ENCODE measurements around the gene CCDC159. TPM values are rescaled to one million over a fixed set of nuclear protein-coding genes. Genes with fewer than 3 reads are reported as not detected.

The CCDC159 gene
- polyA plus RNA-seq, 1 experiment, result 21.4 TPM

DNA sequence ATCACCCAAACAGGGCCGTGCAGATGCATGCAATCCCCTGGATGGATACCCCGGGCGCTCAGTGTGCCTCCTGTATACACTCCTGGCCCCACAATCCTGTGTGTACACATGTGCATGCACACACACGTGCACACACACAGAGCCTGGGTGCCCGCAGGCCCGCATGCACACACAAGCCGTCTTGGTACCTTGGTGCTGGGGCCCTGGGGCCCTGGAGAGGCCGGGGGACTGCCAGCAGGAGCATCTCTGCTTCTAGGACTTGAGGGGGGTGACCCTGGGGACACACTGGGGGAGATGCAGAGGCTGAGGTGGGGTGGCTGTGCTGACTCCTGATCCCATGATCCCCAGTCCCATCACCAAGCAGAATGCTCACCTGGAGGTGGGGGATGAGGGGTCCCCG is 53.3 kb downstream of the CCDC159 start:
- Histone ChIP-seq H3K4me3 (ENCODE audit: low read depth, low read length) (no peak overlapping the region), H3K36me3 (ENCODE audit: control insufficient read depth, insufficient read depth, low read length) (no peaks in the 10 kb centered on the region; the same call in 1 of the 2 replicates), H3K27me3 (ENCODE audit: control insufficient read depth, insufficient read depth, low read length) (no peaks in the 10 kb centered on the region)
- DNase-seq (ENCODE audit: low read depth), result no peak
- TF ChIP-seq, protein P1, sequence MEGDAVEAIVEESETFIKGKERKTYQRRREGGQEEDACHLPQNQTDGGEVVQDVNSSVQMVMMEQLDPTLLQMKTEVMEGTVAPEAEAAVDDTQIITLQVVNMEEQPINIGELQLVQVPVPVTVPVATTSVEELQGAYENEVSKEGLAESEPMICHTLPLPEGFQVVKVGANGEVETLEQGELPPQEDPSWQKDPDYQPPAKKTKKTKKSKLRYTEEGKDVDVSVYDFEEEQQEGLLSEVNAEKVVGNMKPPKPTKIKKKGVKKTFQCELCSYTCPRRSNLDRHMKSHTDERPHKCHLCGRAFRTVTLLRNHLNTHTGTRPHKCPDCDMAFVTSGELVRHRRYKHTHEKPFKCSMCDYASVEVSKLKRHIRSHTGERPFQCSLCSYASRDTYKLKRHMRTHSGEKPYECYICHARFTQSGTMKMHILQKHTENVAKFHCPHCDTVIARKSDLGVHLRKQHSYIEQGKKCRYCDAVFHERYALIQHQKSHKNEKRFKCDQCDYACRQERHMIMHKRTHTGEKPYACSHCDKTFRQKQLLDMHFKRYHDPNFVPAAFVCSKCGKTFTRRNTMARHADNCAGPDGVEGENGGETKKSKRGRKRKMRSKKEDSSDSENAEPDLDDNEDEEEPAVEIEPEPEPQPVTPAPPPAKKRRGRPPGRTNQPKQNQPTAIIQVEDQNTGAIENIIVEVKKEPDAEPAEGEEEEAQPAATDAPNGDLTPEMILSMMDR (IDR thresholded peaks at IDR 0.05; ENCODE audit: insufficient read depth, low read depth, low read length), result no peak
- ChIA-PET POLR2A (no interaction called here), CTCF (interaction anchor here (0.6 to 1.4 kb wide), 2 partner anchors 18 to 173 kb away, joined by 3 to 4 read pairs; no protein-coding TSS in a partner anchor)

DNA sequence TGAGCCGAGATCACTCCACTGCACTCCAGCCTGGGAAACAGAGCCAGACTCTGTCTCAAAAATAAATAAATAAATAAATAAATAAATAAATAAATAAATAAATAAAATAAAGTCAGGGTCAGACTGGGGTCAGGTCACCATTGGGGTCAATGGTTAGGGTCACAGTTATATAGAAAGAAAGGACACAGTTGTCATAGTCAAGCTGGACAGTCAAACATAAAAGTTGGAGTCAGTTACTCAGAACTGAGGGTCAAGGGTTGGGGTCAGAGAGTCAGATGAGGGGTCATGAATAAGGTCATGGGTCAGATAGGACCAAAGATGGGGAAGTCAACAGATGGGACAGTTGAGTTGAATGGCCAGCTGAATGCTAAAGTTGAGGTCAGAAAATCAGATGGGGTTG is 54.5 kb downstream of the CCDC159 start:
- Histone ChIP-seq H3K27me3 (ENCODE audit: control insufficient read depth, insufficient read depth, low read length) (no peaks in the 10 kb centered on the region), H3K4me3 (ENCODE audit: low read depth, low read length) (no peak overlapping the region), H3K36me3 (ENCODE audit: control insufficient read depth, insufficient read depth, low read length) (no peaks in the 10 kb centered on the region; the same call in 1 of the 2 replicates)
- TF ChIP-seq, protein P1 (IDR thresholded peaks at IDR 0.05; ENCODE audit: insufficient read depth, low read depth, low read length), result no peak
- ChIA-PET CTCF (interaction anchor here (0.6 to 1.4 kb wide), 4 partner anchors 9 to 19 kb away, joined by 3 to 4 read pairs (median 4); no protein-coding TSS in a partner anchor), POLR2A (interaction anchor here (0.6 kb wide), 1 partner anchor 23 kb away, joined by 3 read pairs; no protein-coding TSS in a partner anchor)
- no peak for DNase-seq (ENCODE audit: low read depth)

DNA sequence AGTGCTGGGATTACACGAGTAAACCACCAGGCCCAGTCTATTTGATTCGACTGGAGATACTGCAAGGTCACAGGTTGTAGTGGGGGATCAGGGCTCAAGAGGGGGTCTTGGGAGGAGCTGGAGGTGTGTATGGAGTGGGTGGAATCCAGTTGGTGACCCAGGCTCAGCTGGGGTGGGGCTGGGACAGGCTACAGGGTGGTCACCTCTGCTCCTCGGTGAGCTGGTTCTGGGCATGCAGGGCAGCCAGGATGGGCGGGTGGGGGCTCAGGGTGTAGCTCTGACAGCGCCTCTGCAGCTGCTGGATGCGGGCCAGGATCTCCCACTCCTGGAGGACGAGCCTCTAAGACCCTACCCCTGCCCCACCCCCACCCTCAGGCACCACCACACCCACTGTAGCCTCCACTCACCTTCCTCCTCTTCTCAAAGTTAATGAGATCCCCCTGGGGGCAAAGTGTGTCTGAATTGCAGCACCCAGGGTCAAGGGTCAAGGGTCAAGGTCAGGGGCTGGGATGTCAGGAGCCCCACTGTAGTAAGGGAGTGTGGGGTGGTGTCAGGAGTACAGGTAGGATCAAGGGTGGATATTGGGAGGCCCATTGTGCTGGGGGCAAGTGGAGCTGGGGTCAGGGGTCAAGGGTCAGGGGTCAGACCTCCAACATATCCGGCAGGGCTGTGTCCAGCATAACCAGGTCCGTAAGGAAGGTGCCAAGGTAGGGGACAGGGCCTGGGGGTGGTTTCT is 55.7 kb downstream of the CCDC159 start:
- CTCF ChIA-PET, result interaction anchor here (1.2 to 2.9 kb wide), 3 partner anchors 11 to 21 kb away, joined by 3 to 12 read pairs (median 3); no protein-coding TSS in a partner anchor
- no peaks in the 10 kb centered on the region; the same call in 1 of the 2 replicates for H3K36me3 ChIP-seq (ENCODE audit: control insufficient read depth, insufficient read depth, low read length)
- POLR2A ChIA-PET, result no interaction called here
- H3K4me3 ChIP-seq (ENCODE audit: low read depth, low read length), result no peak overlapping the region
- TF ChIP-seq, protein P1 (IDR thresholded peaks at IDR 0.05; ENCODE audit: insufficient read depth, low read depth, low read length), result no peak
- no peak for DNase-seq (ENCODE audit: low read depth)
- no peaks in the 10 kb centered on the region for H3K27me3 ChIP-seq (ENCODE audit: control insufficient read depth, insufficient read depth, low read length)

Other genes starting within 250 kb of the CCDC159 start
- 17.9 and 18.9 TPM in 2 replicates for gene SPC24, start 190.7 kb upstream of the CCDC159 start, polyA plus RNA-seq (2011; rRNA removed)
- 113 and 176 TPM in 2 replicates for gene KANK2, start 149.0 kb upstream of the CCDC159 start, polyA plus RNA-seq (2011; rRNA removed)
- not detected in 2 replicates for gene ANGPTL8, start 106.9 kb upstream of the CCDC159 start, polyA plus RNA-seq (2011; rRNA removed)
- gene DOCK6, start 84.0 kb upstream of the CCDC159 start, polyA plus RNA-seq (2011; rRNA removed), result 9.1 and 15.2 TPM in 2 replicates
- not detected in 2 replicates for gene TSPAN16, start 50.4 kb upstream of the CCDC159 start, polyA plus RNA-seq (2011; rRNA removed)
- 9.7 and 12.0 TPM in 2 replicates for gene RAB3D, start 6.9 kb upstream of the CCDC159 start, polyA plus RNA-seq (2011; rRNA removed)
- 89.8 and 107 TPM in 2 replicates for gene TMEM205, start 251 bp upstream of the CCDC159 start, polyA plus RNA-seq (2011; rRNA removed)
- gene PLPPR2, start 8.9 kb downstream of the CCDC159 start, polyA plus RNA-seq (2011; rRNA removed), result 19.2 and 30.5 TPM in 2 replicates
- 1.0 TPM in 2 replicates for gene SWSAP1, start 28.1 kb downstream of the CCDC159 start, polyA plus RNA-seq (2011; rRNA removed)
- 3.8 and 5.9 TPM in 2 replicates for gene EPOR, start 37.8 kb downstream of the CCDC159 start, polyA plus RNA-seq (2011; rRNA removed)
- gene RGL3, start 72.8 kb downstream of the CCDC159 start, polyA plus RNA-seq (2011; rRNA removed), result 1.4 and 2.3 TPM in 2 replicates
- 0.16 and 0.38 TPM in 2 replicates for gene ODAD3, start 88.6 kb downstream of the CCDC159 start, polyA plus RNA-seq (2011; rRNA removed)
- gene PRKCSH, start 89.1 kb downstream of the CCDC159 start, polyA plus RNA-seq (2011; rRNA removed), result 137 and 348 TPM in 2 replicates
- not detected in 2 replicates for gene ELAVL3, start 134.5 kb downstream of the CCDC159 start, polyA plus RNA-seq (2011; rRNA removed)
- 3.1 and 4.6 TPM in 2 replicates for gene ZNF653, start 159.3 kb downstream of the CCDC159 start, polyA plus RNA-seq (2011; rRNA removed)
- gene ECSIT, start 182.6 kb downstream of the CCDC159 start, polyA plus RNA-seq (2011; rRNA removed), result 30.9 and 45.2 TPM in 2 replicates
- gene CNN1, start 192.3 kb downstream of the CCDC159 start, polyA plus RNA-seq (2011; rRNA removed), result 227 and 267 TPM in 2 replicates
- gene ELOF1, start 212.7 kb downstream of the CCDC159 start, polyA plus RNA-seq (2011; rRNA removed), result 70.7 and 83.9 TPM in 2 replicates
- gene ACP5, start 231.1 kb downstream of the CCDC159 start, polyA plus RNA-seq (2011; rRNA removed), result 2.0 and 2.6 TPM in 2 replicates